HG03442 (cell line): Measurements from ENCODE around the gene DSEL.

Source experiments
- ATAC-seq: cut with Tn5 transposase; IDR thresholded peaks from one replicate; pipeline ENCODE4 v1.9.1; 2021; ENCODE audit warnings: mild to moderate bottlenecking, moderate library complexity; ENCODE audit not compliant: unreplicated experiment

Gene DSEL

GRCh38 chr18:67516539-67517443 lies at the start of gene DSEL:
TSS of gene DSEL (minus strand) at chr18:67516720. CDS start at chr18:67514608, 2,112 bp downstream.
- ATAC-seq: peak; percentile 91

GRCh38 chr18:67553437-67553836 lies 36.9 kb upstream of the DSEL start:
- no peak for ATAC-seq

DNA sequence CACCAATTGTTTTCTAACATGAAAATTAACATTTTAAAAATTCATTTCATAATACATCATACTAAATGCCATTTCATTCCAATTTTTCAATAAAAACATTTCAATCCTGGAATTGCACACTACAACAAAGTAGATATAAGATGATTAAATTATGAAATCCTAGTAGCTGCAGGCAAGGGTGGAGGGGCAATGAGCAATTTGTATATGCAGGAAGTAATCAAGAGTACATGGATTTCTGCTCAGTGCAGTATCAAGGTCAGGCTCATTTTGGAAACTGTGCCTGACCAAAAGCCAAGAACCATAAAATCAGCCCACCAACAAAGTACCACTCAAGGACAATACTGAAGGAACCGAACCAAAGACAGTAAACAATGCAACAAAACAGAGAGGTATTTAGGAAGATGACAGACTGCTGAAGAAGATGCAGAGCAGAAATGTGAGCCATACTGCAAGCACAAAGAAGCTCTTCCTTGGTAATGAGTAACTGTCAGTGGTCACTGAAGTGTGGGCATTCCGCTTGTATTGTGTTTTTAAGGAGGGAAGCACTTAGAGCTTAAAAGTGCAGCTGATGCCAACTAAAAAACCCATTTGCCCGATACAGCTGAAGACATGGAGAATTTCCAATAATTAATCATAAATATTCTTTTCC lies 34.5 kb upstream of the DSEL start:
- no peak for ATAC-seq

GRCh38 chr18:67549946-67550345 lies 33.4 kb upstream of the DSEL start:
- ATAC-seq: no peak

GRCh38 chr18:67545681-67546080 lies 29.2 kb upstream of the DSEL start:
- no peak for ATAC-seq

- ATAC-seq: no peak
These were observed 24.0 kb upstream of the DSEL start for GRCh38 chr18:67540559-67540958.

- ATAC-seq: no peak
These were observed 15.4 kb upstream of the DSEL start for GRCh38 chr18:67531929-67532328.

GRCh38 chr18:67525328-67526099 lies 9.0 kb upstream of the DSEL start:
- ATAC-seq: no peak

DNA sequence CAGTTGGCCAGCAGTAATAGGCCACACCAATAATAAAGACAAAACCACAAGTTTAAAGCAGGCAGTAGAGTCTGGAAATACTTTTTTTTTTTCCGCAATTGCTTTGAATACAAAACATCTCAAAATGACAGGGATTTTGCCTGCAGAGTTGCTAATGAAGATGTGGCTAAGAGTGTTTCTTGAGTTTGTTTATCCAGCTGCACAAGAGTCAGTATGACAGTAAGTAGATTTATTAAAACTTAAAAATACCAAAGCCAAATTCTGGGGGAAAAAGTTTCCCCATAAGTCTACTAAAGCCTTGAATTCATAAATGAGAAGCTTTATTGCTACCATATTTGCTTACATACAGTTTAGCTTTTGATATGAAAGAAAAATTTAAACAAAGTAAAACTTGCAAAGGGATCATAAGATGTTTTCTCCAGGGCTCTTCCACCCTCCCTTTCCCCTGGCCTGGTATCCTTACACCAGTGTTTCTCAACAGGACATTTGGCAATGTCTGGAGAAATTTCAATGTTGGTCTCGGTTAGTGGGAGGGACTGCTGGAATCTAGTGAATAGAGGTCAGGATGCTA lies 3.9 kb upstream of the DSEL start:
- no peak for ATAC-seq

GRCh38 chr18:67519592-67519991 lies 3.1 kb upstream of the DSEL start:
- no peak for ATAC-seq

DNA sequence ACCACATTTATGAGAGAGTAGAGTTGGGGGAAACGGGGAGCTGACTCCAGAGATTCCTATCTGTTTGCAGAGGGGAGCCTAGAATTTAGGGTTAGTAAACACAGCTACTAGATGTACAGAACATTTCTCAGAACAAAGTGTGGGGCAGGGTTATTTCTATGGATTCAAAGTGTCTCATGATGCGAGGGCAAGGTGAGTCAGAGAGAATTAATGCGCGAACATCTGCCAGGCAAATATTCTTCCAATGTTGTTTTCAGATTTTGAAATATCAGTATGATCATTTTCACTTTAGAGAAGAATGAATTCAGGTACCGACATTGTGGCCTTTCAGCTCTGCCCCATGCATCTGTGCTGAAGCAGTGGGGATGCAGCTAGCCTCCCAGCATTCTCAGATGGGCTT lies 2.0 kb upstream of the DSEL start:
- no peak for ATAC-seq

DNA sequence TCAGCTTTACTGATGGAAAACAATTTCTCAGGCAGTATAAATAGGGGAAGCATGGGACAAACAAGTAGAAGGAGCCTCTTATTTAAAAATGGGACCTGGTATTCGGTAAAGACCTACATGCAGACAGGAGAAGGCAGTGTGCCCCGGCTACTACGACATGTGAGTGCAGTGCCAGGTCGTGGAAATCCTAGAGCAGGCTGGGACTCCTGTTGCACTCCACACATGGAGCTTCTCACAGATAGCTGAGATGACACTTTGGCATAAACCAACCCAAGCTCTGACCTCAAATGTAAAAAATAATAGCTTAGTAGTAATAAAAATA lies 885 bp upstream of the DSEL start:
- no peak for ATAC-seq

DNA sequence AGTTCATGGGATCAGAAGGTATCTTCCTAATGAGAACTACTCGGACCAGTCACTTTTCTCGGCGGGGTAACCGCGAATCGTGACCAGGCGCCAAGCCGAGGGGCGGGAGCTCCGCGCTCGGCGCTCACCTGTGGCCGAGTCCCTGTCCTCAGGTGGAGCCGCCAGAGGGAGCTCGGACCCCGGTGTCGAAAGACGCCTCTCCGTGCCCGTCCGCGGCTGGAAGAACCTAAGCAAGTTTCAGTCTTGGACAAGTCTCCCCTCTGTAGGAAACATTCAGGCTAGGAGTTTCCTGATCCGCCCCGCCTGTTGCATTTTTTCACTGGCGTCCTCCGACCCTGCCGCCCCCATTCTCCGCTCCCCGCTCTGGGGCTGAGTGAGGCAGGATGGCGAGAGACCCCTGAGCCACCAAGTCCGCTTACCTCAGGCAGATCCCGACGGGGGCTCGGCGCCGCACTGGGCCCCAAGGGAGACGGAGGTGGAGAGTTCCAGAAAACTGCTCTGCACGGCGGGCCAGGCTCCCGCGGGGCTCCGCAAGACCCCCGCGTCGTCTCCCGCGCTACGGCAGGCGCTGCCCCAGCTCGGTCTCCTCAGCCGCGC lies 480 bp downstream of the DSEL start:
- ATAC-seq: peak; percentile 26

DNA sequence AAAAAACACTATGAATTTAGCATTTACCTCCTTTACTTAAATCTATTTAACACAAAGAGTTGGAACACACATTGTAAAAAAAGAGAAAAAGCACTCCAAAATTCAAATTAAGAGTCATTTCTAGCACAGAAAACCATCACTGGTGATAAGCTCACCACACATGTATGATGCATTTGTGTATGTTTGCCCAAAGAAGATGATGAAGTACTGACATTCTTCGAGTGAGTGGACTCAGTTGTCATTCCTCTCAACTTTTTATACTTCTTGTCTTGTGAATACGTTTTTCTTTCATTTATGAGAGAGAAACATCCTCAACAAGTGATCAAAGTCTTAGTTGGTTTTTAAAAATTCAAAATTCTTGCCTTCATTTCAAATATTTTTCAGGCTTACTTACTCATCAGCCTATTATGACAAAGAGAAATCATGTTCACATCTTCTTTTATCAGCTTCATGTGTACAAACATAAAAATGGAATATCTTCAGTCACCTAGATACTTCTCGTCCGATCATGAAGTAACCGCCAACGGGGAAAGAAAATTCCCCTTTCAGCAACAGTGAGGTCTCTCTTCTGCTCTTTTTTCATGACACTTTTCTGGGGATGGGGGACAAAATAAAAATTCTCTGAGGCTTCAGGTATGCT lies 1.5 kb downstream of the DSEL start:
- no peak for ATAC-seq

- no peak for ATAC-seq
These were observed 2.1 kb downstream of the DSEL start for GRCh38 chr18:67514465-67514864.

DNA sequence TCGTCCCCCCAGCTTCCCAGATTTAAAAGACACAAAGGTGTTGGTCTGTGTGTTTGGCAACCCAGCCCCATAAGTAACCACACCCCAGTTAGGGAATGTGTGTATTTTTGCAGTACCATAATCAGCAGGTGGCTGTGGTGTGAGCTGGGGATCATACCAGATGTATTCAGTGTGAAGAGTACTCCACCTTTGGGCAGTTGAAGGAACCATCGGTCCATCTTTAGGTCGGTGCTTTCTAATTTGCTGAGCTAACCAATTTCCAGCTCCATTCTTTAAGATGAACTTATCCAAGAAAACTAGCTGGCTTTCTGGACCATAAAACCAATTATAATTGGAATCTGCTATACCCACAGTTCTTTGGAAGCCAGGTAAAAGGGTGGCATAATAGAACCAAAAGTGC lies 3.2 kb downstream of the DSEL start:
- ATAC-seq: no peak

DNA sequence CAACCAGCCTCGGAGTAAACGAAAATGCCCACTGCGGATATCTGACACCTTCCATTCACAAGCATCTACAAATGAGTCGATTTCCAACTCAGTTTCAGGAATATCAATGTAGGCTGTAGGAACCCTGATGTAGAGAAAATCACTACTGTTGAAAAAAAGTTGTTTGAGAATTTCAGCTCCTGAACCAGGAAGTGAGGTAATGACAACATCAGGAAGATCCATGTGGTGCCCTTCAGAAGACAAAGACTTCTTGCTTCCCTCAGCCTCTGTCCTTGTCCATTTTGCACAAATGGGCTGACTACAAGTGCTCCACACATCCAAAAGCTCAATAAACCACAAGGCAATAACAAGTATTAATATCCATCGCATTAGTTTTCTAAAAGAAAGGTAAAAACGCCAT lies 4.7 kb downstream of the DSEL start:
- no peak for ATAC-seq

- no peak for ATAC-seq
These were observed 5.7 kb downstream of the DSEL start for GRCh38 chr18:67510831-67511230.

DNA sequence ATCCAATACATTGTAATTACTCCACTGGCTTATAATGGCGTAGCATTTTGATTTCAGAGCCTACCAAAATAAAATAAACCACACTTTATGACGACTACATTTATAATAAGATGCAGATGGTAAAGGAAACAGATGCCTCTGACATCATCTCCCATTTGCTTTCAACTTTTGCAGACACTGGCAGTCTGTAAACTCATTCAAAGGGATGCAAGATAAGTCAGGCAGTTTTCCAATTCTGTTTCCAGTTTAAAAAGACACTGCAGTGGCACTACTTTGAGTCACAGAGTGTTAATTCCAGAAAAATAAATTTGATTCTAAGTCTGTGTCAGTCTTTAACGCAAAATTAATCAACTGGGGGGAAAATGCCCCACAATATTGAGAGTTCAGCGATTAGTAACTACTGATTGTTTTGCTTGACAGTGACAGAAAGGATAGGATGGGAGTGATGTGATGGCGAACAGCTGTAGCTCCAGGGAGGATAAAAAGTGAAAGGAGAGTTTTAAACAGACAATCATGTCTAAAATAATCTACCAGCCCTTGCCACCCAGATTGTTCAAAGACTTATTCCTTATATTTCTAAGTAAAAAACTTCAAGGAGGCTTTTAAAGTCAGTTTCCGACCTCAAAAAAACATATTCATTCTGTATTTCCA lies 6.7 kb downstream of the DSEL start:
- no peak for ATAC-seq

DNA sequence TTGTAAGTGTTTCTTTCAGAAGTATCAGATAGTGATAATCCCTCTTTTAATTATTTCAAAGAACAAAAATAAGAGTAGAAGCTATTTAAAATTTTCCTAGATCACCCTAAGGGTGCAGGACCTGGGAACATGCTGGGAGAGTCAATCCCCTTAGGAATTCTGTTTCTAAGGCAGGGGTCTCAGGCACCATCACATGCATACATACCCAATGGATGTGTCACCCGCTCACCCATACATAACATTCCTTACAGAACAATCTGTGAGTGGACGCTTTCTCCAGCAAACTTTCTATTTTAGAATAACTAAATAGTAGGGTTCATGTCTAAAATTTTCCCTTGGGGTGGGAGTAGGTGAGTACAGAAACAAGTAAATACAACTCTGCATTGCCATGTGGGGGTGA lies 8.4 kb downstream of the DSEL start:
- no peak for ATAC-seq
